ENCODE data around the gene C15orf61. TPM values are rescaled to one million over a fixed set of nuclear protein-coding genes. Genes with fewer than 3 reads are reported as not detected.
A peak's percentile ranks its signal among the peaks of the same experiment; 100 is the strongest.

The C15orf61 gene
- 3.3 and 6.6 TPM in 2 replicates for total RNA-seq (2016; rRNA removed; fragmentation: Illumina TruSeq; extraction: Trizol)
- 9.3 and 10.8 TPM in 2 replicates for total RNA-seq (2016; cell fraction: cytosol; rRNA removed; fragmentation: Illumina TruSeq; extraction: Trizol; ENCODE audit: low read depth)
- 5.7 and 8.0 TPM in 2 replicates for total RNA-seq (2016; cell fraction: insoluble cytoplasmic fraction; rRNA removed; fragmentation: Illumina TruSeq; extraction: Trizol)
- 11.0 and 12.6 TPM in 2 replicates for total RNA-seq (2016; cell fraction: membrane; rRNA removed; fragmentation: Illumina TruSeq; extraction: Trizol)
- total RNA-seq (2016; cell fraction: nucleus; rRNA removed; fragmentation: Illumina TruSeq; extraction: Trizol) = 7.4 and 9.6 TPM in 2 replicates
- 2.1 and 2.2 TPM in 2 replicates for polyA plus RNA-seq (2011; rRNA removed)
- polyA plus RNA-seq (2011; cell fraction: cytosol; rRNA removed) = 2.0 and 3.5 TPM in 2 replicates
- 2.5 and 4.0 TPM in 2 replicates for polyA plus RNA-seq (2011; cell fraction: nucleus; rRNA removed)
- polyA plus RNA-seq (2012) = 3.3 and 7.5 TPM in 2 replicates
- polyA plus RNA-seq (2016; cell fraction: cytosol; fragmentation: Illumina TruSeq; extraction: Trizol; ENCODE audit: low read depth) = 16.3 and 18.5 TPM in 2 replicates
- polyA plus RNA-seq (2016; cell fraction: insoluble cytoplasmic fraction; fragmentation: Illumina TruSeq; extraction: Trizol; ENCODE audit: low read depth) = 4.1 and 6.7 TPM in 2 replicates
- 12.1 and 12.7 TPM in 2 replicates for polyA plus RNA-seq (2016; cell fraction: membrane; fragmentation: Illumina TruSeq; extraction: Trizol; ENCODE audit: low read depth)
- polyA plus RNA-seq (2016; cell fraction: nucleus; fragmentation: Illumina TruSeq; extraction: Trizol; ENCODE audit: insufficient read depth, low read depth) = 8.7 and 10.8 TPM in 2 replicates
- polyA minus RNA-seq (2011; rRNA and poly(A)+ RNA removed; ENCODE audit: low replicate concordance) = 2.5 and 4.0 TPM in 2 replicates
- polyA minus RNA-seq (2011; cell fraction: cytosol; rRNA and poly(A)+ RNA removed) = 1.6 and 2.4 TPM in 2 replicates
- 10.1 and 14.8 TPM in 2 replicates for polyA minus RNA-seq (2011; cell fraction: nucleus; rRNA and poly(A)+ RNA removed)
- Bru-seq, nascent RNA = percentile 83 among the genes with signal in this experiment
- percentile 70 among the genes with signal in this experiment for BruChase-seq, experiment 1, labeled RNA remaining after a 6-hour chase
- percentile 64 among the genes with signal in this experiment for BruChase-seq, experiment 2, labeled RNA remaining after a 2-hour chase
- long read RNA-seq, experiment 1, full-length matches to known transcripts = 50 of 53 reads
- long read RNA-seq, experiment 1, partial matches to known transcripts = 0 of 53 reads
- long read RNA-seq, experiment 1, other reads (novel, unspliced or antisense) = 3 of 53 reads
- long read RNA-seq, experiment 2, full-length matches to known transcripts = 63 of 75 reads
- long read RNA-seq, experiment 2, partial matches to known transcripts = 0 of 75 reads
- long read RNA-seq, experiment 2, other reads (novel, unspliced or antisense) = 12 of 75 reads

DNA sequence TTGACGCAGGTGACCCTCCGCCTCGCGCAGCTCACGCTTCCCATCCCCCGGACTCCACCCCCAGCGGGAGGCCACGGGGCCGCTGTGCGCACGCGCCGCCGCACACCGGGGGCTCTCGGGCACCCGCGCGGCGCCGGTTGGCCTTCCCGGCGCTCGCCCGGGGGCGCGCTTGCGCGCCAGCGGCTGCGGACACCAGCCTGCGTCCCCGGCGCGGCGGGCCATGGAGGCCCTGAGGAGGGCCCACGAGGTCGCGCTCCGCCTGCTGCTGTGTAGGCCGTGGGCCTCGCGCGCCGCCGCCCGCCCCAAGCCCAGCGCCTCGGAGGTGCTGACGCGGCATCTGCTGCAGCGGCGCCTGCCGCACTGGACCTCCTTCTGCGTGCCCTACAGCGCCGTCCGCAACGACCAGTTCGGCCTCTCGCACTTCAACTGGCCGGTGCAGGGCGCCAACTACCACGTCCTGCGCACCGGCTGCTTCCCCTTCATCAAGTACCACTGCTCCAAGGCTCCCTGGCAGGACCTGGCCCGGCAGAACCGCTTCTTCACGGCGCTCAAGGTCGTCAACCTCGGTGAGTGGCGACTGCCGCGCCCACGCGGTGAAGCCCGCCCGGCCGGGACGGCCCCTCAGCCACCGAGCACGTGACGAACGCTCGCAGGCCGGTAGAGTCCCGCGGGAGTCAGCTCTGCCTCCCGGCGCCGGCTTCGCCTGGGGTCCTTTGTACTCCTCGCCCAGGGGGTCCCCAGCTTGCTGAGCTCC, at the start of gene C15orf61:
TSS of gene C15orf61 (plus strand) at position 103 of the 754 bp plus-strand sequence. CDS start at position 221, 118 bp downstream.
- Histone ChIP-seq H2AFZ (ENCODE audit: low read length) (peak within 1 kb of the TSS; percentile 11), H3K79me2 (ENCODE audit: insufficient read depth, low read length) (peaks cover 34% of the 10 kb centered on the region), H3K27ac (ENCODE audit: extremely low read length, insufficient read depth, low read length) (peak within 1 kb of the TSS; percentile 99), H3K4me3 (replicated peaks in 1 of 3; ENCODE audit: insufficient read depth in 1 of 3, low read depth in 2 of 3, low read length in 3 of 3) (peak within 1 kb of the TSS; percentile 75 to 89 (median 83)), H3K36me3 (replicated peaks in 1 of 2; ENCODE audit: control insufficient read depth in 1 of 2, insufficient read depth in 2 of 2, low read length in 2 of 2) (no peaks in the 10 kb centered on the region), H3K9me3 (ENCODE audit: low read length) (no peaks in the 10 kb centered on the region), H3K9ac (ENCODE audit: insufficient read depth, low read depth, low read length) (peak within 1 kb of the TSS; percentile 97), H3K4me1 (ENCODE audit: insufficient read depth, low read length) (peaks cover 35% of the 10 kb centered on the region), H4K20me1 (ENCODE audit: insufficient read depth, low read length) (no peaks in the 10 kb centered on the region; the same call in 1 of the 2 replicates), H3K27me3 (ENCODE audit: control insufficient read depth in 1 of 2, insufficient read depth in 2 of 2, low read length in 2 of 2) (no peaks in the 10 kb centered on the region), H3K4me2 (ENCODE audit: low read depth, low read length) (peak within 1 kb of the TSS; percentile 93)
- DNase-seq (ENCODE audit: low spot score) = peak; percentile 83
- intact Hi-C loops (cut with micrococcal nuclease; ENCODE audit: unreplicated experiment) (no loop called here), in situ Hi-C loops (cut with HindIII; ENCODE audit: extremely low pct_ligation_motif_present, low pct_unique_long_range_greater_than_20kb) (no loop called here)
- no TSS peak for BruUV-seq (replicated peaks)
- ATAC-seq = peak; percentile 91
- FAIRE-seq = no peak
- ChIA-PET POLR2A (interaction anchor here (0.6 to 2.8 kb wide), 9 partner anchors 10 to 456 kb away, joined by 3 to 31 read pairs (median 4); partner anchors contain the start of genes MAP2K5 and SMAD3), CTCF (ENCODE audit: low intra/inter-chr PET ratio, low total read pairs) (no interaction called here)
- 0% methylated on average over 17 of the region's 94 CpGs for WGBS (ENCODE audit: low lambda C conversion rate)
- TF ChIP-seq ZNF557 (CRISPR knock-in tag; IDR thresholded peaks at IDR 0.05) (0 out of 2 replicates have a peak, but pooled peaks have one; percentile 78), KDM5A (IDR thresholded peaks at IDR 0.05; ENCODE audit: borderline replicate concordance, low read length) (no peak), ZNF274 (CRISPR knock-in tag; IDR thresholded peaks at IDR 0.05) (peak; percentile 96), ZNF781 (CRISPR knock-in tag; IDR thresholded peaks at IDR 0.05; ENCODE audit: borderline replicate concordance, not compliant biosample characterization) (peak; percentile 84), EP300 (IDR thresholded peaks at IDR 0.05; ENCODE audit: low read depth in 2 of 2, low read length in 2 of 2) (no peak), EP300 (CRISPR knock-in tag; IDR thresholded peaks at IDR 0.05; ENCODE audit: borderline replicate concordance) (peak; percentile 51; the same call in 1 of the 2 replicates), ZNF703 (CRISPR knock-in tag; IDR thresholded peaks at IDR 0.05; ENCODE audit: borderline replicate concordance) (peak; percentile 60; the same call in 1 of the 2 replicates), ZFP36L2 (CRISPR knock-in tag; IDR thresholded peaks at IDR 0.05) (peak; percentile 88; the same call in 1 of the 2 replicates), ZNF383 (CRISPR knock-in tag; IDR thresholded peaks at IDR 0.05; ENCODE audit: borderline replicate concordance) (no peak), RBM39 (IDR thresholded peaks at IDR 0.05; ENCODE audit: low read depth, low read length, poor library complexity, severe bottlenecking) (peak; percentile 47)
- TF ChIP-seq, protein P1, sequence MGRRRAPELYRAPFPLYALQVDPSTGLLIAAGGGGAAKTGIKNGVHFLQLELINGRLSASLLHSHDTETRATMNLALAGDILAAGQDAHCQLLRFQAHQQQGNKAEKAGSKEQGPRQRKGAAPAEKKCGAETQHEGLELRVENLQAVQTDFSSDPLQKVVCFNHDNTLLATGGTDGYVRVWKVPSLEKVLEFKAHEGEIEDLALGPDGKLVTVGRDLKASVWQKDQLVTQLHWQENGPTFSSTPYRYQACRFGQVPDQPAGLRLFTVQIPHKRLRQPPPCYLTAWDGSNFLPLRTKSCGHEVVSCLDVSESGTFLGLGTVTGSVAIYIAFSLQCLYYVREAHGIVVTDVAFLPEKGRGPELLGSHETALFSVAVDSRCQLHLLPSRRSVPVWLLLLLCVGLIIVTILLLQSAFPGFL (CRISPR knock-in tag; IDR thresholded peaks at IDR 0.05) = peak; percentile 65; the same call in 1 of the 2 replicates
- TF ChIP-seq, protein P2, sequence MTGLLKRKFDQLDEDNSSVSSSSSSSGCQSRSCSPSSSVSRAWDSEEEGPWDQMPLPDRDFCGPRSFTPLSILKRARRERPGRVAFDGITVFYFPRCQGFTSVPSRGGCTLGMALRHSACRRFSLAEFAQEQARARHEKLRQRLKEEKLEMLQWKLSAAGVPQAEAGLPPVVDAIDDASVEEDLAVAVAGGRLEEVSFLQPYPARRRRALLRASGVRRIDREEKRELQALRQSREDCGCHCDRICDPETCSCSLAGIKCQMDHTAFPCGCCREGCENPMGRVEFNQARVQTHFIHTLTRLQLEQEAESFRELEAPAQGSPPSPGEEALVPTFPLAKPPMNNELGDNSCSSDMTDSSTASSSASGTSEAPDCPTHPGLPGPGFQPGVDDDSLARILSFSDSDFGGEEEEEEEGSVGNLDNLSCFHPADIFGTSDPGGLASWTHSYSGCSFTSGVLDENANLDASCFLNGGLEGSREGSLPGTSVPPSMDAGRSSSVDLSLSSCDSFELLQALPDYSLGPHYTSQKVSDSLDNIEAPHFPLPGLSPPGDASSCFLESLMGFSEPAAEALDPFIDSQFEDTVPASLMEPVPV (CRISPR knock-in tag; IDR thresholded peaks at IDR 0.05) = peak; percentile 81
- TF ChIP-seq, protein P3, sequence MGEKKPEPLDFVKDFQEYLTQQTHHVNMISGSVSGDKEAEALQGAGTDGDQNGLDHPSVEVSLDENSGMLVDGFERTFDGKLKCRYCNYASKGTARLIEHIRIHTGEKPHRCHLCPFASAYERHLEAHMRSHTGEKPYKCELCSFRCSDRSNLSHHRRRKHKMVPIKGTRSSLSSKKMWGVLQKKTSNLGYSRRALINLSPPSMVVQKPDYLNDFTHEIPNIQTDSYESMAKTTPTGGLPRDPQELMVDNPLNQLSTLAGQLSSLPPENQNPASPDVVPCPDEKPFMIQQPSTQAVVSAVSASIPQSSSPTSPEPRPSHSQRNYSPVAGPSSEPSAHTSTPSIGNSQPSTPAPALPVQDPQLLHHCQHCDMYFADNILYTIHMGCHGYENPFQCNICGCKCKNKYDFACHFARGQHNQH (CRISPR knock-in tag; IDR thresholded peaks at IDR 0.05) = peak; percentile 57
